ENCODE data around the gene FGFRL1. TPM values are rescaled to one million over a fixed set of nuclear protein-coding genes. Genes with fewer than 3 reads are reported as not detected.
"Not testable (repeated sequence)": the region's sequence is repeated elsewhere in the genome, so short reads cannot be mapped to it uniquely, and the experiment has no call there.

FGFRL1 gene
- total RNA-seq, 1 donor from 2014 or later: 14.2 TPM

GRCh38 chr4:997375-998071 is 13.9 kb upstream of the FGFRL1 start:
- DNase-seq (ENCODE audit: low read depth): no peak
- Histone ChIP-seq H3K4me3 (ENCODE audit: low read depth, low read length) (no peak overlapping the region), H3K36me3 (ENCODE audit: control insufficient read depth, insufficient read depth, low read length) (no peaks in the 10 kb centered on the region), H3K27me3 (ENCODE audit: control insufficient read depth, insufficient read depth, low read length) (peaks cover 45% of the 10 kb centered on the region)
- TF ChIP-seq, protein P1, sequence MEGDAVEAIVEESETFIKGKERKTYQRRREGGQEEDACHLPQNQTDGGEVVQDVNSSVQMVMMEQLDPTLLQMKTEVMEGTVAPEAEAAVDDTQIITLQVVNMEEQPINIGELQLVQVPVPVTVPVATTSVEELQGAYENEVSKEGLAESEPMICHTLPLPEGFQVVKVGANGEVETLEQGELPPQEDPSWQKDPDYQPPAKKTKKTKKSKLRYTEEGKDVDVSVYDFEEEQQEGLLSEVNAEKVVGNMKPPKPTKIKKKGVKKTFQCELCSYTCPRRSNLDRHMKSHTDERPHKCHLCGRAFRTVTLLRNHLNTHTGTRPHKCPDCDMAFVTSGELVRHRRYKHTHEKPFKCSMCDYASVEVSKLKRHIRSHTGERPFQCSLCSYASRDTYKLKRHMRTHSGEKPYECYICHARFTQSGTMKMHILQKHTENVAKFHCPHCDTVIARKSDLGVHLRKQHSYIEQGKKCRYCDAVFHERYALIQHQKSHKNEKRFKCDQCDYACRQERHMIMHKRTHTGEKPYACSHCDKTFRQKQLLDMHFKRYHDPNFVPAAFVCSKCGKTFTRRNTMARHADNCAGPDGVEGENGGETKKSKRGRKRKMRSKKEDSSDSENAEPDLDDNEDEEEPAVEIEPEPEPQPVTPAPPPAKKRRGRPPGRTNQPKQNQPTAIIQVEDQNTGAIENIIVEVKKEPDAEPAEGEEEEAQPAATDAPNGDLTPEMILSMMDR (IDR thresholded peaks at IDR 0.05; ENCODE audit: insufficient read depth, low read length, severe bottlenecking): no peak
- FAIRE-seq: no peak

GRCh38 chr4:998096-998691 is 13.2 kb upstream of the FGFRL1 start:
- Histone ChIP-seq H3K4me3 (ENCODE audit: low read depth, low read length) (no peak overlapping the region), H3K36me3 (ENCODE audit: control insufficient read depth, insufficient read depth, low read length) (no peaks in the 10 kb centered on the region), H3K27me3 (ENCODE audit: control insufficient read depth, insufficient read depth, low read length) (peaks cover 46% of the 10 kb centered on the region)
- FAIRE-seq: no peak
- DNase-seq (ENCODE audit: low read depth): no peak
- TF ChIP-seq, protein P1 (IDR thresholded peaks at IDR 0.05; ENCODE audit: insufficient read depth, low read length, severe bottlenecking): no peak

DNA sequence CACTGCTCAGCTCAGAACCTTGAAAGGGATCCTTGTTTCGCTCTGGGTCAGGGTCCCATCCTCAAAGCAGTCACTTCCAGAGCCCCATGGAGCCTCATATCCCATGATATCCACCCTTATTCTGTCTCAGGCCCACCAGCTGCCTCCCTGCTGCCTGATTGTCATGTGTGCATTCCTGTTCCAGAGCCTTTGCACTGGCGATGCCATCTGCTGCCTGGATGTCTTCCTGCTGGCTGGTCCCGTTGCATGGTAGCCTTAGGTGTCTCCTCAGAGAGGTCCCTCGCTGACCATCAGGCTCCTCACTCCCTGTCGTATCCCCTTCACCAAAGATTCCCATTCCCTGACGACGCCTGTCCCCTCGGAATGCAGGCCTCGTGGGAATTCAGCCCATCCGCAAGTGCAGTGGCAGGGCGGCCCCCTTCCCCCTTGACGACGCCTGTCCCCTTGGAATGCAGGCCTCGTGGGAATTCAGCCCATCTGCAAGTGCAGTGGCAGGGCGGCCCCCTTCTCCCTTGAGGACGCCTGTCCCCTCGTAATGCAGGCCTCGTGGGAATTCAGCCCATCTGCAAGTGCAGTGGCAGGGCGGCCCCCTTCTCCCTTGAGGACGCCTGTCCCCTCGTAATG is 12.1 kb upstream of the FGFRL1 start:
- H3K27me3 ChIP-seq (ENCODE audit: control insufficient read depth, insufficient read depth, low read length): peaks cover 52% of the 10 kb centered on the region
- not testable (repeated sequence) for DNase-seq (ENCODE audit: low read depth); H3K4me3 ChIP-seq (ENCODE audit: low read depth, low read length); H3K36me3 ChIP-seq (ENCODE audit: control insufficient read depth, insufficient read depth, low read length); FAIRE-seq

- Histone ChIP-seq H3K4me3 (ENCODE audit: low read depth, low read length) (no peak overlapping the region), H3K27me3 (ENCODE audit: control insufficient read depth, insufficient read depth, low read length) (peaks cover 56% of the 10 kb centered on the region), H3K36me3 (ENCODE audit: control insufficient read depth, insufficient read depth, low read length) (no peaks in the 10 kb centered on the region)
- DNase-seq (ENCODE audit: low read depth) (no peak), FAIRE-seq (no peak)
- TF ChIP-seq, protein P1 (IDR thresholded peaks at IDR 0.05; ENCODE audit: insufficient read depth, low read length, severe bottlenecking): no peak
These were observed 11.5 kb upstream of the FGFRL1 start for GRCh38 chr4:999882-1000425.

DNA sequence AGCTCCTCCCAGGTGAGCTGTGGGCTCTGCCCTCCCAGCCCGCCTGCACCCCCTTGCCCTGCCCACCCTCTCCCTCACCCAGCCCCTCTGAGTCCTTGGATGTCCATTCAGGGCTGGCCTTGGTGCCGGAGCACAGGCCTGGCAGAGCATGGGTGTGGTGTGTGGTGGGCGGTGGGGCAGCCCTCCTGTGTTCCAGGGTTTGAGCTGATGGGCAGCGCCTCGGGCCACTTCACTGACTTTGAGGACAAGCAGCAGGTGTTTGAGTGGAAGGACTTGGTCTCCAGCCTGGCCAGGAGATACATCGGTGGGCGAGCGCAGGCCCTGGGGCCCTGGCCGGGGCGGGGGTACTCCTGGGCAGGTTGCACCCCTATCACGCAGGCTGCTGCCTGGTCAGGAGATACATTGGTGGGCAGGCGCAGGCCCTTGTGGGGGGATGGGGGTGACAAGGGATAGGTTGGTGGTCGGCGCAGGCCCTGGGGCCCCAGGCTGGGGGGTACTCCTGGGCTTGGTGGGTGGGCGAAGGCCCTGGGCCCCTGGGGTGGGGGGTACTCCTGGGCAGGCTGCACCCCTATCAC is 10.7 kb upstream of the FGFRL1 start:
- DNase-seq (ENCODE audit: low read depth) (no peak), FAIRE-seq (no peak)
- H3K27me3 ChIP-seq (ENCODE audit: control insufficient read depth, insufficient read depth, low read length): peaks cover 58% of the 10 kb centered on the region
- H3K36me3 ChIP-seq (ENCODE audit: control insufficient read depth, insufficient read depth, low read length): no peaks in the 10 kb centered on the region
- H3K4me3 ChIP-seq (ENCODE audit: low read depth, low read length): no peak overlapping the region
- TF ChIP-seq, protein P1 (IDR thresholded peaks at IDR 0.05; ENCODE audit: insufficient read depth, low read length, severe bottlenecking): no peak

- DNase-seq (ENCODE audit: low read depth) (no peak), FAIRE-seq (no peak)
- no peak overlapping the region for H3K4me3 ChIP-seq (ENCODE audit: low read depth, low read length)
- no peaks in the 10 kb centered on the region for H3K36me3 ChIP-seq (ENCODE audit: control insufficient read depth, insufficient read depth, low read length)
- peaks cover 56% of the 10 kb centered on the region for H3K27me3 ChIP-seq (ENCODE audit: control insufficient read depth, insufficient read depth, low read length)
- TF ChIP-seq, protein P1 (IDR thresholded peaks at IDR 0.05; ENCODE audit: insufficient read depth, low read length, severe bottlenecking): no peak
These were observed 9.8 kb upstream of the FGFRL1 start for GRCh38 chr4:1001561-1002130.
